Kidney tubule cell (primary cell): ENCODE results near the gene GAREM2.

ENCODE experiments used
- DNase-seq: peaks from one replicate; pipeline ENCODE4 v3.0.0-alpha.2; 2018; ENCODE audit warnings: low spot score

Gene GAREM2

GRCh38 chr2:26187537-26188104 lies 14.7 kb downstream of the GAREM2 start:
- DNase-seq = no peak

- no peak for DNase-seq
These were observed 16.2 kb downstream of the GAREM2 start for GRCh38 chr2:26189123-26189522.

GRCh38 chr2:26189751-26190150 lies 16.9 kb downstream of the GAREM2 start:
- DNase-seq = no peak

- DNase-seq = no peak
These were observed 17.5 kb downstream of the GAREM2 start for GRCh38 chr2:26190369-26190768.

DNA sequence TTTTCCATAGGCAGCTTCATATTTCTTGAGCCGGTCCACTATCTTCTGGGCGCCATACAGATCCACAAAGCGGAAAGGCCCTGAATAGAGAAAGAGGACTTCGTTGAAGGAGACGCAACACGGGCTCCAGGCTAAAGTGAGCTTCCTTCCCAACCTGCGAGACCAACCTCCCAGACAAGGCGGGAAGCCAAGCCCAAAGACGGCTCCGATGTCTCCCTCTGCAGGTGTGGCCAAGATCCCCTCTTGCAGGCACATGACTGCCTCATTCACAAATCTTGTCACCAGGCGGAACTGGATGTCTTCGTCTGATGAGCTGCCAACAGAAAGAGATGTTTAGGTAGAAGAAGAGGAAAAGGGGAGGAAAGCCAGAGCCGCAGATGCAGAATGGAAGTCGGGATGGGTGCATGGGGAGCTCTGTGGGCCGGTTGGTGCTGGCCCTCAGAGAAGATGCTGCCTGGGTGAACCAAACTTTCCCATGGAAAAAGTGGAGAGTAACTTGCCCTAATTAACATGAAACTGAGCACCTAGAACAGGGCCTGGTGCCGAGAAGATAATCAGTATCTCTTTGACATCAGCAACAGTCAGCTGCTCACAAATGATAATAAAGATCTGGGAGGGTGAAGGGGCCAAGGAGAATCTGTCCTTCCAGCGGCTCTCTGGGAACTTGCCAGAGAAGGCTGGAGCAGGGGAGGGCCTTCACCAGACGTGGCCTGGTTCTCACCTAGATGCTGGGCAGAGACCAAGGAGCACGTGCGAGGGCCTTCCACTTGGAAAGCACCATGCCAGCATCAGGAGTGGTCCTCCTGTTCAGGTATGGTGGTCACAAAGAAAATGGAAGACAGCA lies 18.6 kb downstream of the GAREM2 start:
- no peak for DNase-seq

GRCh38 chr2:26193578-26194231 lies 20.8 kb downstream of the GAREM2 start:
- DNase-seq = no peak

DNA sequence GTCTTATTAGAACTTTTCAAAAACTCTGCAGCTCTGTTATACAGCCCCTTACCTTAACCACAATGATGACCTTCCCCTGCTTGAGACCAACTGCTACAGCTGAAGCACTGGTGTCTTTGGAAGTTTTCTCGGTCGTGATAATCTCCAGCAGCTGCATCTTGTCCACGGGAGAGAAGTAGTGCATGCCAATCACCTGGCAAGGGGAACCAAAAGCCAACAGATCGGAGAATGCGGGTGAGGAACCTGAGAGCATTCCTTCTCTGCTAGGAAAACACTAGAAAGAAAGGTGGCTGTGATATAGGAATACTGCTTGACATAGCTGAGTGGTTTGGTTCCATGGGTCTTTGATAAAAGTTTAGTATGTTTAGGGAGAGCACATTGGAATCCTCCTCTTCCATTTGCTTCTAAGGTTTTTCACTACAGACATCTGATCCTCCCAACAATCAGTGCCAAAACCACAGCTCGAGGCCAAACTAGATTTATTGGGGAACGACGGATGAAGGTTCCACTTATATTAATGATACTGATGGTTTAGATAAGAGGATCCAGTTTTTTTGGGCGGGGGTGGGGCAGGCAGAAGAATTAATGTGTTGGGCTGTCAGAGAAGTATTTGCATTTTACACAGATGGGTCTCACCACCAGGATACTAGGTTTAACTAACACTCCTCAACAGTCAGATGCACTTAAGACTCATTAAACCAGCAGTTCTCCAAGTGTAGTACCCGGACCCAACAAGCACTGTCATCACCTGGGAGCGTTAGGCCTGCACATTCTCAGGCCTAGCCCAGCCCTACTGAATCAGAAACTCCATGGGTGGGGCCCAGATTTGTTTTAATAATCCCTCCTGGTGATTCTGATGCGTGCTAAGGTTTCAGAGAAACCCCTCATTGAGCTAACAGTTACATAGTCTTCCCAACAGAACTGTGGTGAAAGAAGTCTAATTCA lies 22.4 kb downstream of the GAREM2 start:
- no peak for DNase-seq

DNA sequence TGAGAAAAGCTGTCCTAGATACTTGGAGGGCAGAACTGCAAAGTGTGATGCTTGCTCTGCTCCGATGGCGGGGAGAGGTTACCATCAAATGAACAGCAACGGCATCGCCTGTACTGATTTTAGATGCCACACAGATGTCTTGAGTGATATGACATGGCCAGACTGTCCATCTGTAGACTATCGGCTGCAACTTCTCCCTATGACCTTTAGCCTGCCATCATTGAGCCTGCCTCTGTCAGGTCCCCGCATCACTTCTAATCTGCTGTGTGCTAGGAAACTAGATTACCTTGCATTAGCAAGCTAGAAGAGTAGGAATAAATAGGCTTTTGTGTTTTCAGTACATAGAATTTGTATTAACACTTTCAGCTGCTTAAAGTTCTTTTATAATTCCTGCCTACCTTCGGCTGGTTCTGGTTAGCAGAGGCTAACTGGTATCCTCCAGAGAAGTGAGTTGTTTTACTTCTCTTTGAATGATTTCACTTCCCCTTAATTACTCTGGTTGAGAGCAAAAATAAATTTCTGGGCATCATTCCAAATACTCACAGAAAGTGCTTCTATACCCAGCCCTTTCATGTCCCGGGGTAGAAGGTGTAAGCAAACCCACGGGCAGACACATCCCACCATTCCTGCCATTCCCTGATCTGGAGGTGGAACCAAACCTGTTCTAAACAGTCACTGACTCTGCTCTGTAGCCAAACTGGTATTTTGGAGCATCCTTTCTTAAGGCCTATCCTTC lies 24.0 kb downstream of the GAREM2 start:
- DNase-seq = no peak

DNA sequence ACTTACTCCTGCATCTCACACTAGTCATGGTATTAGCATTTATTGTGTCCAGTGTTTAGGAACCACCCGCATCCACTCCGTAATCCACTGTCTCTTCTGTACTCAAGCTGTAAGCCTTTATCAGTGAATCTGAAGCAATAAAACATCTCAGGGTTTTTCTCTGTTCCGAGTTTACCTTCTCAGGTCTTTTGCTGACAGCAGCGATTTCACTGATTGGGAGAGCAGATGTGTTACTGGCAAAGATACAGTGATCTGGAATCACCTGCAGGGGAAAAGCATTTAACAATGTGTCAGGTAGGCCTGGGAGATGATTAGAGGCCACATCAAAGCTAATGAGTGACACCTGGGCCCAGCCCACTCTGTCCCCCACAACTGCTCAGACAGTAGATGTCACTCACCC lies 24.6 kb downstream of the GAREM2 start:
- no peak for DNase-seq

DNA sequence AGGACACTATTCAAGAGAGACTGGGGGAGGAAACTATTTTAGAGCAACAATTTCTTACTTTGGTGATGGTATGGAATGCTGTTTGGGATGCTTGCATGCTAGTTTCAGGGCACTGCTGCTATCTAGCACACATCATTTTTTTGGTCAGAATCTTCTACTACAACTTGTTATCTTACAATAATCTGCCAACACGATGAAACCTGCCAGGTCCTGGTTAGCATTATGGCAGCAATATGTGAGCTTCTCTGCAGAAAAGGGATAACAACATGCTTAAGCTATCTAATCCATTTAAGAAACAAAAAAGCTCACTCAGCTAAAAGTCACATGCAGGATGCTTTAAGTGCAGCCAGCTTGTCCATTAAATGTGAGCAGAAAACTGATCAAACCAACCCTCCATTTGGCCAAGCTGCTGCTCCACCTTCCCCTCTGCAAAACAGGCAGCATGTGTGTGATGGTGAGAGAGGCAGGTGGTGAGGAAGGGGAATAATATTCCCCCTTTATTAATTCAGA lies 30.1 kb downstream of the GAREM2 start:
- DNase-seq = no peak

- no peak for DNase-seq
These were observed 31.0 kb downstream of the GAREM2 start for GRCh38 chr2:26203906-26204305.

DNA sequence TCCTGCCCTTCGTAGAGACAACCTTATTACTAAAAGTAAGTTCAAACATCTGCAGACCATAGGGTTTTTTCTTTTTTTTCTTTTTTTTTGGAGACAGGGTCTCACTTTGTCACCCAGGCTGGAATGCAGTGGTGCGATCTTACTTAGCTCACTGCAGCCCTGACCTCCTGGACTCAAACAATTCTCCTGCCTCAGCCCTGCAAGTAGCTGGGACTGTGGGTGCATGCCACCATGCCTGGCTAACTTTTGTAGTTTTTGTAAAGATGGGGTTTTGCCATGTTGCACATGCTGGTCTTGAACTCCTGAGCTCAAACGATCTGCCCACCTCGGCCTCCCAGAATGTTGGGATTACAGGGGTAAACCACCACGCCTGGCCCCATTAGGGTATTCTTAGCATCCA lies 39.1 kb downstream of the GAREM2 start:
- no peak for DNase-seq

DNA sequence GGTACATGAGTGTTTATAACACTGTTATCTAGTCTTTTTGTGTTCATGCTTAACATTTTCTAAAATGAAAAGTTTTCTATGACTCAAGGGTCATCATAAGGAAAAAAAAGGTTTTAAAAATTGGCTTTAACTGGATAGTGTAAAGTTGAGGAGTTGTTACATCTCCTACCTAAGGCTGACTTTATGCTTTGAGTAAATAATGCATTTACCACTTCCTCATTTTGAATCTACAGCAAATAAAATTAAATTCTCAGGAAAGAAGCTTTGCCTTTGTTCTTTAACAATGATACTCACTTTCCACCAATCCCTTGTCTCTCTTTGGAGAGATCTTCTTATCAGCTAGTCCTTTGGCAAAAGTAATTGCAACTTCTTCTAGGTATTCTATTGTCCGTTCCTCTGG lies 41.9 kb downstream of the GAREM2 start:
- DNase-seq = no peak

DNA sequence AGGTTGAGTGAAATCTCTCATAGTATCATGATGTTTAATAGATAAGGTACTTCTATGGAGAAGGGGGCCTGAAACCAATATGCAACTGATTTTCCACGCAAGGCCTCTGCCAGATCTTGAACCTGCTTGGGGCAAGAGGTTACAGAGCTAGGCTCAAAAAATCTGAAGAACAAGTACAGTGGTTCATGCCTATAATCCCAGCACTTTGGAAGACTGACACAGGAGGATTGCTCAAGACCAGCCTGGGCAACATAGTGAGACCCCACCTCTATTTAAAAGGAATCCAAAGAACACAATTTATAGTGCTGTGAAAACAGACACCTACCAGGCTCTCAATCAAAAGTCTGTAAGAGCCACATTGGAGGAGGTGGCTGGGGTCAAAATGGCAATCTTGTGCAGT lies 42.9 kb downstream of the GAREM2 start:
- DNase-seq = no peak

DNA sequence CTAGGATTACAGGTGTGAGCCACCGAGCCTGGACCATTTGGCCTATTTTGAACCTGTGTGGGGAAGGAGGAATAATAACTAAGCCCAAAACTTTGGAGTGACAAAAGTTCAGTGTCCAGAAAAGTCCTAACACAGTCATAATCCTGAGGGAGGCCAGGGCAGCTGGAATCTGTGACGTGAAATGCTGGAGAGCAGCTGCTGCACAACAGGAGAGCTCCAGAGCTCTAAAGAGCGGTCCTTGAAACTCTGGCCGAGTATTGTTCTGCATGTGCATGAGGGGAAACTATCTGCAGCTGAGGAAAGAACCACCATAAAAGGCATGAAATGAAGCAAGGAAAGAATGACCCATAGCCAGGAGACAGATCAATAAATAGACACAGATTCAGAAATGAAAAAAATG lies 43.7 kb downstream of the GAREM2 start:
- DNase-seq = no peak

GRCh38 chr2:26217720-26218119 lies 44.8 kb downstream of the GAREM2 start:
- no peak for DNase-seq

GRCh38 chr2:26223018-26223417 lies 50.1 kb downstream of the GAREM2 start:
- no peak for DNase-seq

GRCh38 chr2:26224095-26224494 lies 51.2 kb downstream of the GAREM2 start:
- DNase-seq = no peak

DNA sequence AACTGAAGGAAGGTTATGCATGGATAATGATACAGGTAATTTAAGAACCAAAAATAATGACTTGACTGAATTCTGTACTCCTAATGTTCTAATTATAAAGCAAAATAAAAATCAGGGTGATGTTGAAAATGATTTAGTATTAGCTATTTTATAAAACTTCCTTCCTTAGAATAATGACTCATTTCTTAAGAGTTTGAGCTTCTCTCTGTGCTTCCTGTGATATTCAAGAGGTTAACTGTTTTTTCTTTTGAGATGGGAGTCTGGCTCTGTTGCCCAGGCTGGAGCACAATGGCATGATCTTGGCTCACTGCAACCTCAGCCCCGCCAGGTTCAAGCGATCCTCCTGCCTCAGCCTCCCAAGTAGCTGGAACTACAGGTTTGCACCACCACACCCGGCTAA lies 56.7 kb downstream of the GAREM2 start:
- no peak for DNase-seq

GRCh38 chr2:26230806-26231205 lies 57.9 kb downstream of the GAREM2 start:
- DNase-seq = no peak

- DNase-seq = no peak
These were observed 62.2 kb downstream of the GAREM2 start for GRCh38 chr2:26235089-26235488.
